Stimulated activated CD4-positive, alpha-beta T cell treated with anti-CD3 and anti-CD28 coated beads, Interleukin-15, amount 100 ng/mL, for 24 hours (primary cell): ENCODE measurements around the gene PRSS53.
"Not testable (repeated sequence)": the region's sequence is repeated elsewhere in the genome, so short reads cannot be mapped to it uniquely, and the experiment has no call there.

Source experiments
- DNase-seq: peaks from one replicate; pipeline ENCODE4 v3.0.0-alpha.2; 2020

Gene PRSS53

GRCh38 chr16:31088459-31089183 lies at the start of gene PRSS53:
Gene PRSS53, minus strand, starts transcription at chr16:31088943. Its CDS starts 134 bp downstream, at chr16:31088809.
- no peak for DNase-seq

GRCh38 chr16:31136822-31137499 lies 48.2 kb upstream of the PRSS53 start:
- DNase-seq: not testable (repeated sequence)

GRCh38 chr16:31136287-31136662 lies 47.5 kb upstream of the PRSS53 start:
- no peak for DNase-seq

- DNase-seq: no peak
Observed at GRCh38 chr16:31135535-31136286, 47.0 kb upstream of the PRSS53 start, which contains the start of gene PRSS8. Gene PRSS8, minus strand, starts transcription at chr16:31135727. Its CDS starts 229 bp downstream, at chr16:31135498.

GRCh38 chr16:31134625-31135534 lies 46.1 kb upstream of the PRSS53 start:
- no peak for DNase-seq

GRCh38 chr16:31134091-31134571 lies 45.4 kb upstream of the PRSS53 start:
- no peak for DNase-seq

GRCh38 chr16:31133046-31133501 lies 44.3 kb upstream of the PRSS53 start:
- DNase-seq: no peak

- DNase-seq: no peak
Observed at GRCh38 chr16:31132303-31132979, 43.7 kb upstream of the PRSS53 start.

- DNase-seq: no peak
Observed at GRCh38 chr16:31131841-31132271, 43.1 kb upstream of the PRSS53 start.

- no peak for DNase-seq
Observed at GRCh38 chr16:31131416-31131815, 42.7 kb upstream of the PRSS53 start.

GRCh38 chr16:31130899-31131298 lies 42.2 kb upstream of the PRSS53 start:
- no peak for DNase-seq

- DNase-seq: no peak
Observed at GRCh38 chr16:31130336-31130891, 41.7 kb upstream of the PRSS53 start.

- DNase-seq: no peak
Observed at GRCh38 chr16:31129568-31130335, 41.0 kb upstream of the PRSS53 start.

- DNase-seq: no peak
Observed at GRCh38 chr16:31128711-31129567, 40.2 kb upstream of the PRSS53 start.

- no peak for DNase-seq
Observed at GRCh38 chr16:31127182-31127581, 38.4 kb upstream of the PRSS53 start.

- DNase-seq: no peak
Observed at GRCh38 chr16:31125844-31126243, 37.1 kb upstream of the PRSS53 start.

GRCh38 chr16:31120129-31120528 lies 31.4 kb upstream of the PRSS53 start:
- no peak for DNase-seq

- no peak for DNase-seq
Observed at GRCh38 chr16:31118223-31119155, 29.7 kb upstream of the PRSS53 start.
